ENCODE results near the gene AGXT. TPM values are rescaled to one million over a fixed set of nuclear protein-coding genes. Genes with fewer than 3 reads are reported as not detected.
"Not testable (repeated sequence)": the region's sequence is repeated elsewhere in the genome, so short reads cannot be mapped to it uniquely, and the experiment has no call there.

The AGXT gene
- total RNA-seq, 2 experiments from 2014 or later = not detected

DNA sequence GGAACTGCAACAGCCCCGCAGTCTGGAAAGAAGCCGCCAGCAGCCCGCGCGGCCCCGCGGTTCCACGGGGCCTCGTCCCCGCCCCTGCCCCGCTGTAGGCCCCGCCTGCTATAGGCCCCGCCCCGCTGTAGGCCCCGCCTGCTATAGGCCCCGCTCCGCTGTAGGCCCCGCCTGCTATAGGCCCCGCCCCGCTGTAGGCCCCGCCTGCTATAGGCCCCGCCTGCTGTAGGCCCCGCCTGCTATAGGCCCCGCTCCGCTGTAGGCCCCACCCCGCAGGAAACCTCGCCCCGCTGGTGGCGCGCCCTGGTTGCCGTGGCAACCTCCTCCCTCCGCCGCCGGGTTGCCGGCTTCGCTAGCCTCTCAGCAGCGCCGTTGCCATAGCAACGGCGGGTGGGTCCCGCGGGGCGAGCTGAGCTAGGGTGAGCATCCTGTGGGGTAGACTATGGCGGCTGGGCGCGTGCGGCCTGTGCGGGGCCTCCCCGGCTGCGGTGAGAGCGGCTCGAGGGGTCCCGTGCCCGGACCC, 36.4 kb upstream of the AGXT start:
- H3K4me1 Mint-ChIP-seq = peaks cover 2% of the 10 kb centered on the region
- H3K36me3 Mint-ChIP-seq (ENCODE audit: low read depth) = no peaks in the 10 kb centered on the region
- ChIA-PET POLR2A (no interaction called here), CTCF (interaction anchor here (0.6 kb wide), 1 partner anchor 74 kb away, joined by 3 read pairs; the partner anchor contains the start of gene CROCC2)
- no peak overlapping the region for H3K27ac Mint-ChIP-seq
- peak overlapping the region; percentile 63 for H3K4me3 Mint-ChIP-seq
- H3K27me3 Mint-ChIP-seq = peaks cover 19% of the 10 kb centered on the region
- intact Hi-C loops (cut with DNase I, micrococcal nuclease) = loop anchor here (1.0 to 2.0 kb wide), 17 partner anchors 13 to 1431 kb away; partner anchors contain the start of genes CAPN10 (in 2 of the 2), STK25 (in 2 of the 2), ATG4B (in 1 of the 2) and D2HGDH (in 1 of the 2)
- DNase-seq (peak; percentile 98), ATAC-seq (peak; percentile 96)
- H3K9me3 Mint-ChIP-seq (ENCODE audit: low read depth) = no peaks in the 10 kb centered on the region

DNA sequence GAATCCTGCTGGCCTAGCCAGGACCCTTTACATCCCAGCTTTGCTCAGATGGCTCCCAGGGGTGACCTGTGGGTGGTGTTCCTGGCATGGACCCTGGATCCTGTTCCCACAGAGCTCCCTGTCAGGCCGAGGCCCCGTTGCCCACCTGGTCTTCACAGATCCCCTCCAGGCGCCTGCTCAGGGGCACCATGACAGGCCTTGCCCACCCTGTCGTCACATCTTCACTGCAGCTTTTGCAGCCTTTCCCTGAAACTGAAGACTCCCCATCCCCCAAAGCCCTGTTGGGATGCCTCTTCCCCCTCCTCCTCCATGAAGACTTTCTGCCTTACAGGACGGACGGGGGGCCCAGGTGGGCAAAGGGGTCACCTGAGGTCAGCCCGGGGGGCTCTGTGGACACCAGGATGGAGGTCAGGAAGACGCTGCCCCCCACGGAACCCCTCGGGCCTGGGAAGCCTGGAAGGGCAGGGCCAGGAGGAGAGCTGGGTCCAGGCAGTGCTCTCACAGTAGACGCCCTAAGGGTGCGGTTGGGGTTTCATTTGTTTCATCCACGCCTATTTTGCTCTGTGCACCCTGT, 35.6 kb upstream of the AGXT start:
- ATAC-seq (no peak), DNase-seq (no peak)
- POLR2A ChIA-PET = no interaction called here
- intact Hi-C loops (cut with DNase I, micrococcal nuclease) = loop anchor here (1.0 to 2.0 kb wide), 17 partner anchors 14 to 1432 kb away; partner anchors contain the start of genes CAPN10 (in 2 of the 2), STK25 (in 2 of the 2), ATG4B (in 1 of the 2) and D2HGDH (in 1 of the 2)
- Mint-ChIP-seq H3K36me3 (ENCODE audit: low read depth) (no peaks in the 10 kb centered on the region), H3K27ac (no peak overlapping the region), H3K9me3 (ENCODE audit: low read depth) (no peaks in the 10 kb centered on the region), H3K4me1 (peaks cover 2% of the 10 kb centered on the region), H3K4me3 (no peak overlapping the region), H3K27me3 (peaks cover 15% of the 10 kb centered on the region)
- CTCF ChIA-PET = no interaction called here

- ATAC-seq (no peak), DNase-seq (no peak)
- Mint-ChIP-seq H3K9me3 (ENCODE audit: low read depth) (no peaks in the 10 kb centered on the region), H3K4me3 (no peak overlapping the region), H3K4me1 (peaks cover 2% of the 10 kb centered on the region), H3K27me3 (peaks cover 15% of the 10 kb centered on the region), H3K36me3 (ENCODE audit: low read depth) (no peaks in the 10 kb centered on the region), H3K27ac (no peak overlapping the region)
- intact Hi-C loops (cut with DNase I, micrococcal nuclease) = loop anchor here in 1 of 2 experiments (2.0 kb wide), 2 partner anchors 707 to 803 kb away; partner anchors contain the start of genes ATG4B and THAP4
- POLR2A ChIA-PET = no interaction called here
- CTCF ChIA-PET = interaction anchor here (0.7 to 1.5 kb wide), 2 partner anchors 320 to 397 kb away, joined by 3 to 4 read pairs; no protein-coding TSS in a partner anchor
Measured at GRCh38 chr2:240833724-240834285, 34.8 kb upstream of the AGXT start.

GRCh38 chr2:240834377-240834975, 34.1 kb upstream of the AGXT start:
- ChIA-PET CTCF (interaction anchor here (0.7 to 1.5 kb wide), 2 partner anchors 320 to 398 kb away, joined by 3 to 4 read pairs; no protein-coding TSS in a partner anchor), POLR2A (interaction anchor here (0.6 kb wide), 1 partner anchor 213 kb away, joined by 5 read pairs; no protein-coding TSS in a partner anchor)
- H3K36me3 Mint-ChIP-seq (ENCODE audit: low read depth) = no peaks in the 10 kb centered on the region
- ATAC-seq (no peak), DNase-seq (no peak)
- peaks cover 12% of the 10 kb centered on the region for H3K27me3 Mint-ChIP-seq
- intact Hi-C loops (cut with DNase I, micrococcal nuclease) = no loop called here
- H3K4me1 Mint-ChIP-seq = peaks cover 2% of the 10 kb centered on the region
- no peak overlapping the region for H3K4me3 Mint-ChIP-seq
- no peak overlapping the region for H3K27ac Mint-ChIP-seq
- no peaks in the 10 kb centered on the region for H3K9me3 Mint-ChIP-seq (ENCODE audit: low read depth)

DNA sequence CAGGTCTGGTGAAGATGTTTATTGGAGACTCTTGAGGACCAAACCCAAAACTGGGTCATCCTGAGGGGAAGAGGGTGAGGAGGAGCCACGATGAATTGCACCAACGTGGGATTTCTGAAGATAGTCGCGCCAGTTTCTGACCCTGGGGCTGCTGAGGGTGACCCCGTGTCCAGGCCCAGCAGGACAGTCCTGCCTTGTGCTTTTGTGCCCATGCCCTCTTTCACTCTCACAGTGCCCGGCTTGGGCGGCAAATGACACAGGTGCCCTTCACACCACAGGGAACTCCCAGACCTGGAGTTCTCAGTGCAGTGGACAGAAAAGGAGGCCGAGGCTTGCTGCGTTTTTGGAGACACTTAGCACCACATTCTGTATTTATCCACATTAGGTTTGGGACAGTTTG, 33.1 kb upstream of the AGXT start:
- ChIA-PET CTCF (no interaction called here), POLR2A (no interaction called here)
- ATAC-seq (no peak), DNase-seq (no peak)
- H3K4me3 Mint-ChIP-seq = no peak overlapping the region
- H3K9me3 Mint-ChIP-seq (ENCODE audit: low read depth) = no peaks in the 10 kb centered on the region
- H3K36me3 Mint-ChIP-seq (ENCODE audit: low read depth) = no peaks in the 10 kb centered on the region
- peaks cover 9% of the 10 kb centered on the region for H3K27me3 Mint-ChIP-seq
- peaks cover 2% of the 10 kb centered on the region for H3K4me1 Mint-ChIP-seq
- intact Hi-C loops (cut with DNase I, micrococcal nuclease) = no loop called here
- H3K27ac Mint-ChIP-seq = no peak overlapping the region

GRCh38 chr2:240836781-240837467, 31.7 kb upstream of the AGXT start:
- Mint-ChIP-seq H3K4me1 (peaks cover under 1% of the 10 kb centered on the region), H3K36me3 (ENCODE audit: low read depth) (no peaks in the 10 kb centered on the region), H3K4me3 (no peak overlapping the region), H3K27me3 (peaks cover 4% of the 10 kb centered on the region), H3K9me3 (ENCODE audit: low read depth) (no peaks in the 10 kb centered on the region), H3K27ac (no peak overlapping the region)
- ChIA-PET POLR2A (no interaction called here), CTCF (no interaction called here)
- DNase-seq (no peak), ATAC-seq (no peak)
- intact Hi-C loops (cut with DNase I, micrococcal nuclease) = no loop called here

DNA sequence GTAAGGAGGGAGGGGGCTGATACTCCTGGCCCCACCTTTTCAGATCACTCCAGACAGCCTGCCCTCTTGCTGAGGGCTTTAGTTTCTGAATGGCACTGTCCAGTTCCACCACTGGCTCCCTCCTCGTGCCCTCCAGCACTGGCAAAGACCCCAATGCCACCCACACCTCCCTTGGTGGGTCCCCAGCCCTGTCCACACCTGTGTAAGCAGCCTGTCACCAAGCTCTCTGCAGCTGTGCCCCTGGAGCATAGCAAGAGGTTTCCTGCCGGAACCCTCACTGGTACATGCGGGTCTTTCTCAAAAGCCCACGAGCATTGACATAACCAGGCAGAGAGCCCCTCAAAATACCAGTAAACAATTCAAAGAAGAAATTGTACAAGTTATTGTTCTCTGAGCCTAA, 31.0 kb upstream of the AGXT start:
- H3K4me3 Mint-ChIP-seq = no peak overlapping the region
- no peaks in the 10 kb centered on the region for H3K4me1 Mint-ChIP-seq
- ChIA-PET CTCF (no interaction called here), POLR2A (no interaction called here)
- no peaks in the 10 kb centered on the region for H3K36me3 Mint-ChIP-seq (ENCODE audit: low read depth)
- intact Hi-C loops (cut with DNase I, micrococcal nuclease) = no loop called here
- H3K9me3 Mint-ChIP-seq (ENCODE audit: low read depth) = no peaks in the 10 kb centered on the region
- DNase-seq (no peak), ATAC-seq (no peak)
- H3K27me3 Mint-ChIP-seq = peaks cover 4% of the 10 kb centered on the region
- H3K27ac Mint-ChIP-seq = no peak overlapping the region

GRCh38 chr2:240839152-240840143, 29.2 kb upstream of the AGXT start:
- H3K27ac Mint-ChIP-seq = no peak overlapping the region
- no peaks in the 10 kb centered on the region for H3K36me3 Mint-ChIP-seq (ENCODE audit: low read depth)
- H3K4me3 Mint-ChIP-seq = no peak overlapping the region
- intact Hi-C loops (cut with DNase I, micrococcal nuclease) = loop anchor here in 1 of 2 experiments (5.0 kb wide), 1 partner anchor 327 kb away; no protein-coding TSS in a partner anchor
- H3K27me3 Mint-ChIP-seq = peaks cover 4% of the 10 kb centered on the region
- CTCF ChIA-PET = interaction anchor here (0.7 to 2.0 kb wide), 5 partner anchors 11 to 325 kb away, joined by 3 to 8 read pairs (median 4); no protein-coding TSS in a partner anchor
- DNase-seq (no peak), ATAC-seq (no peak)
- POLR2A ChIA-PET = no interaction called here
- no peaks in the 10 kb centered on the region for H3K9me3 Mint-ChIP-seq (ENCODE audit: low read depth)
- no peaks in the 10 kb centered on the region for H3K4me1 Mint-ChIP-seq

- Mint-ChIP-seq H3K4me3 (no peak overlapping the region), H3K27me3 (peaks cover 4% of the 10 kb centered on the region), H3K4me1 (no peaks in the 10 kb centered on the region), H3K36me3 (ENCODE audit: low read depth) (no peaks in the 10 kb centered on the region), H3K9me3 (ENCODE audit: low read depth) (no peaks in the 10 kb centered on the region), H3K27ac (no peak overlapping the region)
- POLR2A ChIA-PET = no interaction called here
- intact Hi-C loops (cut with DNase I, micrococcal nuclease) = loop anchor here in 1 of 2 experiments (5.0 kb wide), 1 partner anchor 328 kb away; no protein-coding TSS in a partner anchor
- DNase-seq = peak; percentile 52
- CTCF ChIA-PET = interaction anchor here (0.7 to 2.0 kb wide), 7 partner anchors 9 to 326 kb away, joined by 3 to 8 read pairs (median 4); no protein-coding TSS in a partner anchor
- ATAC-seq = peak; percentile 66
Measured at GRCh38 chr2:240840435-240841060, 28.1 kb upstream of the AGXT start.

DNA sequence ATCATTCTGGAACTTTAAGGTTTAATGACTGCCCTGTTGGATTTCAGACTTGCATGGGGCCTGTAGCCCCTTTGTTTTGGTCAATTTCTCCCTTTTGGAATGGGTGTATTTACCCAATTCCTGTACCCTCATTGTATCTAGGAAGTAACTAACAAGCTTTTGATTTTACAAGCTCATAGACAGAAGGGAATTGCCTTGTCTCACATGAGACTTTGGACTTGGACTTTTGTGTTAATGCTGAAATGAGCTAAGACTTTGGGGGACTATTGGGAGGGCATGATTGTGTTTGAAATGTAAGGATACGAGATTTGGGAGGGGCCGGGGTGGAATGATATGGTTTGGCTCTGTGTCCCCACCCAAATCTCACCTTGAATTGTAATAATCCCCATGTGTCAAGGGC, 22.3 kb upstream of the AGXT start:
- H3K27ac Mint-ChIP-seq; intact Hi-C loops (cut with DNase I, micrococcal nuclease); CTCF ChIA-PET; POLR2A ChIA-PET; ATAC-seq; DNase-seq; H3K9me3 Mint-ChIP-seq (ENCODE audit: low read depth); H3K36me3 Mint-ChIP-seq (ENCODE audit: low read depth); H3K4me3 Mint-ChIP-seq; H3K27me3 Mint-ChIP-seq; H3K4me1 Mint-ChIP-seq: not testable (repeated sequence)
